ENCODE results near the gene HK1. TPM values are rescaled to one million over a fixed set of nuclear protein-coding genes. Genes with fewer than 3 reads are reported as not detected.
"Not testable (repeated sequence)": the region's sequence is repeated elsewhere in the genome, so short reads cannot be mapped to it uniquely, and the experiment has no call there.

HK1 gene
- total RNA-seq, 4 donors from 2014 or later, result 119 to 142 (median 141) TPM

DNA sequence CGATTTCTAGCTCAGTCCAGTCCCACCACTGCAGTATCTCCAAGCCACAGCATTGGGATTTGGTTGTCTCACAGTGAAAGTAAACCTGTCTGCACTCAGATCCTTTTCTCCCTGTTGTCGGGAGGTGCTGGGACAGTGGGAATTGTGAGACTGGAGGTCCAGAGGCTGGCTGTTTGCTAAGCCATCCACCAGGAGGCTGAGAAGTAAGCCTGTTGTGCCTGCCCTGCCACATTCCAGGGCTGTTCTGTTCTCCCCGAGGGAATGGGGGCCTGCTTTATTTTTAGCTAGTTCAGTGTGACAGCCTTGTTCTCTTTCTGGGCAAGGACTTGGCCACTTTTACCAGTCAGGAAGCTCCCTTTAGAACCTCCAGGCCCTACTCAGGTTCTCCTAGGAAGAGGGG, 54.9 kb downstream of the HK1 start:
- Histone ChIP-seq H3K9me3 (no peaks in the 10 kb centered on the region), H3K4me1 (peaks cover 92% of the 10 kb centered on the region), H3K36me3 (peaks cover 4% of the 10 kb centered on the region), H3K27ac (peak overlapping the region; percentile 82), H3K27me3 (no peaks in the 10 kb centered on the region), H3K4me3 (no peak overlapping the region)
- TF ChIP-seq, protein P1, sequence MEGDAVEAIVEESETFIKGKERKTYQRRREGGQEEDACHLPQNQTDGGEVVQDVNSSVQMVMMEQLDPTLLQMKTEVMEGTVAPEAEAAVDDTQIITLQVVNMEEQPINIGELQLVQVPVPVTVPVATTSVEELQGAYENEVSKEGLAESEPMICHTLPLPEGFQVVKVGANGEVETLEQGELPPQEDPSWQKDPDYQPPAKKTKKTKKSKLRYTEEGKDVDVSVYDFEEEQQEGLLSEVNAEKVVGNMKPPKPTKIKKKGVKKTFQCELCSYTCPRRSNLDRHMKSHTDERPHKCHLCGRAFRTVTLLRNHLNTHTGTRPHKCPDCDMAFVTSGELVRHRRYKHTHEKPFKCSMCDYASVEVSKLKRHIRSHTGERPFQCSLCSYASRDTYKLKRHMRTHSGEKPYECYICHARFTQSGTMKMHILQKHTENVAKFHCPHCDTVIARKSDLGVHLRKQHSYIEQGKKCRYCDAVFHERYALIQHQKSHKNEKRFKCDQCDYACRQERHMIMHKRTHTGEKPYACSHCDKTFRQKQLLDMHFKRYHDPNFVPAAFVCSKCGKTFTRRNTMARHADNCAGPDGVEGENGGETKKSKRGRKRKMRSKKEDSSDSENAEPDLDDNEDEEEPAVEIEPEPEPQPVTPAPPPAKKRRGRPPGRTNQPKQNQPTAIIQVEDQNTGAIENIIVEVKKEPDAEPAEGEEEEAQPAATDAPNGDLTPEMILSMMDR (IDR thresholded peaks at IDR 0.05), result peak; percentile 9 to 25
- TF ChIP-seq POLR2A (IDR thresholded peaks at IDR 0.05) (no peak), POLR2AphosphoS5 (IDR thresholded peaks at IDR 0.05) (peak in 2 of 3 donors; percentile 60 to 64)
- DNase-seq (ENCODE audit: low spot score in 2 of 2), result peak in 1 of 2 donors; percentile 62
- 56% methylated on average over 3 of the region's 3 CpGs for WGBS

DNA sequence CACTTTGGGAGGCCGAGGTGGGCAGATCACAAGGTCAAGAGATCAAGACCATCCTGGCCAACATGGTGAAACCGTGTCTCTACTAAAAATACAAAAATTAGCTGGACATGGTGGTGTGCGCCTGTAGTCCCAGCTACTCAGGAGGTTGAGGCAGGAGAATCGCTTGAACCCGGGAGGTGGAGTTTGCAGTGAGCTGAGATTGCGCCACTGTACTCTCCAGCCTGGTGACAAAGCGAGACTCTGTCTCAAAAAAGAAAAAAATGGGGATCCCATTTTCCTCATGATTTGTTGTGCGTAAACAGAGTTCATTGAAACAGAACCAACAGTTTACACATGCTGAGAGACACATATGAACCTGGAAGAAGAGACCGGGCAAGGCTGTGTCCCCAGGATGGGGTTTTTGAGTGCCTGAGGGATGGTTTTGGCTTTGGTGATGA, 55.6 kb downstream of the HK1 start:
- Histone ChIP-seq H3K27ac (peak overlapping the region; percentile 82), H3K4me1 (peaks cover 92% of the 10 kb centered on the region)
- H3K9me3 ChIP-seq; DNase-seq (ENCODE audit: low spot score in 2 of 2); H3K36me3 ChIP-seq; H3K27me3 ChIP-seq; H3K4me3 ChIP-seq: not testable (repeated sequence)
- 77% methylated on average over 9 of the region's 9 CpGs for WGBS

DNA sequence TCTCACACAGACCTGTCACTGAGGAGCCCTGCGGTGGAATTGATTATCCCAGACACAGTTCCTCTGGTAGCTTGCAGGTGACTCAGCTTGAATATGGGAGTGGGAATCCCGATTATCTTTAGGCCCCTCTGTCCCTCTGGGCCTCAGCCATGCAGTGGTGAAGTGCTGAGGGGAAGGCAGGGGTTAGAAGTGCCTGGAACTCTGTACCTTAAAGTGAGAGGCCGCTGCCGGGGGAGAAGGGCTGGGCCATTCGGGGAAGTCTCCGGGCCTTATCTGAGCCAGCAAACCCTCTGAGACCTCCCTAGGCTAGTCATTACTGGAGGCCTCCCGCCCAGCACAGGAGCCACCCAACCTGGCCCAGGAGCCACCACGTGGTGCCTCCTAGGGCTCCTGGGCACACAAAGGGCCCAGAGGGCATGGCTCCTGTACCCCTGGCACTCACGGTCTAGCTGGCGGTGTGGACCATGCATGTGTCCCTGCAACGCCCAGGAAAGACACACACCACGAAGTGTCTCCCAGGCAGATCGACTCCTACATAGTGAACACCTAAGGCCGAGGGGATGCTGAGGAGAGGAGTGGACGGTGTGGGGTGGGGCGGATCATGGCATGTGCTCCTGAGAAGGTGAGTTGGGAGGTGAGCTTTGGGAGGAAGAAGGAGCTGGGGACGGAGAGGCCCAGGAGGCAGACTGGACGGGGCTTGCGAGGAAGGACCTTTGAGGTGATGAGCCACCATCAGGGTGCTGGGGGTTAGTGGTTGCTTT, 56.2 kb downstream of the HK1 start:
- Histone ChIP-seq H3K4me1 (peaks cover 93% of the 10 kb centered on the region), H3K27ac (peak overlapping the region; percentile 82), H3K4me3 (peak overlapping the region; percentile 8), H3K36me3 (peaks cover 4% of the 10 kb centered on the region), H3K9me3 (no peaks in the 10 kb centered on the region), H3K27me3 (no peaks in the 10 kb centered on the region)
- WGBS, result 48% methylated on average over 17 of the region's 19 CpGs
- TF ChIP-seq POLR2A (IDR thresholded peaks at IDR 0.05) (no peak), EP300 (IDR thresholded peaks at IDR 0.05) (no peak), POLR2AphosphoS5 (IDR thresholded peaks at IDR 0.05) (no peak)
- TF ChIP-seq, protein P1 (IDR thresholded peaks at IDR 0.05), result no peak
- DNase-seq (ENCODE audit: low spot score in 2 of 2), result peak in 1 of 2 donors; percentile 57

DNA sequence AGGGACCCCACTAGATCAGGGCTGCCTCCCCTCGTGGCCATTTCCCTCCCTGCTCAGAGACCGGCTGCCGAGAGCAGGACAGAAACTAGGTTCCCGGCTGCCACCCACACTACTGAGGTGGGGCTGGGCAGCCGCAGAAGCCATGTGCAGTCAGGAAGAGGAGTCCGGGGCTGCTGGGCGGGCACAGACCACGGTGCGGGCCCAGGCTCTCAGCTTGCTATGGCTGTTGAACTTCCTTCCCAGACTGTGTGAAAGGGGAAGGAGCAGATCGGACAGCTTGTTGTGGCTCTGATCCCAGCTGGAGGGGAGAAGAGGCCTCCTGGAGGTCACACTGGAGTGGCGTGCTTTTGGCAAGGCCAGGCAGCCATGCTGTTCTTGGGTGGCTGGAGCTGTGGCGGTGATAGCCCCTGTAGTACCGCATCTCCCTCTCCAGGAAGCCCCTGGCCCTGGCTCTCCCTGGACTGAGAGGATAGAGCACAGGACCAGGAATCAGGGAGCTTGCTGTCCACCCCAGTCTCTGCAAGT, 56.8 kb downstream of the HK1 start:
- Histone ChIP-seq H3K27me3 (no peaks in the 10 kb centered on the region), H3K9me3 (no peaks in the 10 kb centered on the region), H3K27ac (peak overlapping the region; percentile 82), H3K36me3 (peaks cover 4% of the 10 kb centered on the region), H3K4me3 (peak overlapping the region; percentile 8), H3K4me1 (peaks cover 93% of the 10 kb centered on the region)
- TF ChIP-seq, protein P1 (IDR thresholded peaks at IDR 0.05), result no peak
- no peak for TF ChIP-seq POLR2AphosphoS5 (IDR thresholded peaks at IDR 0.05)
- TF ChIP-seq POLR2A (IDR thresholded peaks at IDR 0.05), result no peak
- TF ChIP-seq EP300 (IDR thresholded peaks at IDR 0.05), result no peak
- 22% methylated on average over 13 of the region's 13 CpGs for WGBS
- peak in 1 of 2 donors; percentile 77 for DNase-seq (ENCODE audit: low spot score in 2 of 2)

DNA sequence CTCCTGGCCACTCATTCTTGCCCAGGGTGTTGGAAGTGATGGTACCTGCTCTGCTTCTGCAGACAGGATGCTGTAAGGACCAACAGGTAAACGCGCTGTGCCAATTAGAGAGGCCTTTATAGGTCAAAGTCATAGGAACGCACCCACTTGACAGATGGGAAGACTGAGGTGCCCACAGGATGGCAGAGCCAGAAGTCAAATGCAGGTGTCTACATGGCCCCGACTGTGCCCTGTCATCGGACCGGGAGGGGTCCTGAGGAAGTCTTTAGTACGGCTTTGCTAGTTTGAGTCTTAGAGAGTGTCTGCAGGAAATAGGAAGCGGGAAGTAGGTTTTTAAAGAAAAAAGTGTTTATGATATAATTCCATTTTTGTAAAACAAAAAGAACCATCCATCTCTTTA, 57.3 kb downstream of the HK1 start:
- TF ChIP-seq, protein P1 (IDR thresholded peaks at IDR 0.05), result no peak
- TF ChIP-seq EP300 (IDR thresholded peaks at IDR 0.05), result no peak
- TF ChIP-seq POLR2AphosphoS5 (IDR thresholded peaks at IDR 0.05), result no peak
- TF ChIP-seq POLR2A (IDR thresholded peaks at IDR 0.05), result no peak
- no peaks in the 10 kb centered on the region for H3K27me3 ChIP-seq
- H3K4me3 ChIP-seq, result peak overlapping the region; percentile 8
- WGBS, result 88% methylated on average over 8 of the region's 8 CpGs
- peaks cover 98% of the 10 kb centered on the region for H3K4me1 ChIP-seq
- H3K9me3 ChIP-seq, result no peaks in the 10 kb centered on the region
- peak overlapping the region; percentile 82 for H3K27ac ChIP-seq
- H3K36me3 ChIP-seq, result peaks cover 4% of the 10 kb centered on the region
- no peak for DNase-seq (ENCODE audit: low spot score in 2 of 2)

All from suprapubic skin (tissue), 4 donors.